Lower leg skin (tissue), 3 donors: ENCODE measurements around the gene BICC1.

Source experiments
- POLR2A ChIP-seq, 2 donors: fragments of 450-650 bp; IDR thresholded peaks; one replicate each; pipeline ENCODE4 v1.6.1; 2016 to 2017; ENCODE audit warnings: antibody characterized with exemption in 2 of 2, mild to moderate bottlenecking in 1 of 2, moderate library complexity in 1 of 2
- TF ChIP-seq, protein P1 (sequence below), 3 donors: fragments of 450-650 bp; IDR thresholded peaks; one replicate each; pipeline ENCODE4 v1.5.1; 2016; ENCODE audit warnings: antibody characterized with exemption in 3 of 3, mild to moderate bottlenecking in 3 of 3, moderate library complexity in 2 of 3

DNA sequence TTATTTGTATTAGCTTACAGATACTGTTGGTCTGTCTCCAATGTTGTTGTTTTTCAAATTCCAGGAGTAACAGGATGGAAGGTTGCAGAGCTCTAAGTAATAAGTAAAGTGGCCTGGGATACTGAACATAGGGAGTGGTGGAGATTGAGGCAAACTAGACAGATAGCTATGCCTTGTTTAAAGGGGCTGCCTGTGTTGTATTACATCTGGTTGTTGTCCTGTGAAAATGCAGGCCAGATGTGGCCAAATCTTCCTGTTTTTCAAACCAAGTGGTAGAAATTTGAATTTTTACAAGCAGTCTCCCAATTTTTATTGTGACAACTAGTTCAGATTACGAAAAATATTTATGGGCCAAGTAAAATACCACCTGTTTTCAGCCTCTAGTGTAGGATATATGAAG, 33.5 kb downstream of the BICC1 start:
- TF ChIP-seq, protein P1, sequence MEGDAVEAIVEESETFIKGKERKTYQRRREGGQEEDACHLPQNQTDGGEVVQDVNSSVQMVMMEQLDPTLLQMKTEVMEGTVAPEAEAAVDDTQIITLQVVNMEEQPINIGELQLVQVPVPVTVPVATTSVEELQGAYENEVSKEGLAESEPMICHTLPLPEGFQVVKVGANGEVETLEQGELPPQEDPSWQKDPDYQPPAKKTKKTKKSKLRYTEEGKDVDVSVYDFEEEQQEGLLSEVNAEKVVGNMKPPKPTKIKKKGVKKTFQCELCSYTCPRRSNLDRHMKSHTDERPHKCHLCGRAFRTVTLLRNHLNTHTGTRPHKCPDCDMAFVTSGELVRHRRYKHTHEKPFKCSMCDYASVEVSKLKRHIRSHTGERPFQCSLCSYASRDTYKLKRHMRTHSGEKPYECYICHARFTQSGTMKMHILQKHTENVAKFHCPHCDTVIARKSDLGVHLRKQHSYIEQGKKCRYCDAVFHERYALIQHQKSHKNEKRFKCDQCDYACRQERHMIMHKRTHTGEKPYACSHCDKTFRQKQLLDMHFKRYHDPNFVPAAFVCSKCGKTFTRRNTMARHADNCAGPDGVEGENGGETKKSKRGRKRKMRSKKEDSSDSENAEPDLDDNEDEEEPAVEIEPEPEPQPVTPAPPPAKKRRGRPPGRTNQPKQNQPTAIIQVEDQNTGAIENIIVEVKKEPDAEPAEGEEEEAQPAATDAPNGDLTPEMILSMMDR (IDR thresholded peaks at IDR 0.05) = no peak
- TF ChIP-seq POLR2A (IDR thresholded peaks at IDR 0.05) = no peak
